CD4-positive, alpha-beta memory T cell (primary cell): ENCODE data around the gene NUCKS1. TPM values are rescaled to one million over a fixed set of nuclear protein-coding genes. Genes with fewer than 3 reads are reported as not detected.
A peak's percentile ranks its signal among the peaks of the same experiment; 100 is the strongest.

Experiments used
- CTCF ChIA-PET: fragments of 350-600 bp; sonication (Branson Sonifier 250); formaldehyde crosslinking; loops from one replicate; lab custom pipeline; 2021; ENCODE audit warnings: inconsistent platforms; ENCODE audit not compliant: partially characterized antibody; lab: Charles Lee
- POLR2A ChIA-PET: fragments of 350-600 bp; sonication (Branson Sonifier 250); formaldehyde crosslinking; loops from one replicate; lab custom pipeline; 2021; ENCODE audit not compliant: partially characterized antibody; lab: Charles Lee
- DNase-seq, 5 donors: peaks; one replicate each; pipeline versions ENCODE4 v3.0.0 to v3.0.0-alpha.2; 2020 to 2022; ENCODE audit warnings: mixed read lengths in 1 of 5
- H3K27ac ChIP-seq: one replicate; pipeline ENCODE4 v1.7.0; 2013; ENCODE audit warnings: low read depth, low read length
- H3K27me3 ChIP-seq: 2 replicates; pipeline ENCODE4 v1.7.0; 2013; ENCODE audit warnings: mild to moderate bottlenecking, low read length, moderate library complexity; ENCODE audit not compliant: insufficient read depth
- H3K36me3 ChIP-seq: 2 replicates; pipeline ENCODE4 v1.7.0; 2013; ENCODE audit warnings: mild to moderate bottlenecking, low read length, moderate library complexity; ENCODE audit not compliant: insufficient read depth
- H3K4me1 ChIP-seq: 2 replicates; pipeline ENCODE4 v1.7.0; 2013; ENCODE audit warnings: mild to moderate bottlenecking, low read length, moderate library complexity; ENCODE audit not compliant: insufficient read depth
- H3K4me3 ChIP-seq, 2 donors: one replicate each; pipeline ENCODE4 v1.7.0; 2013; ENCODE audit warnings: low read length in 2 of 2, mild to moderate bottlenecking in 1 of 2
- H3K9me3 ChIP-seq, 2 donors: one replicate each; pipeline ENCODE4 v1.7.0; 2013; ENCODE audit warnings: low read length in 2 of 2, control low read depth in 1 of 2; ENCODE audit not compliant: control insufficient read depth in 1 of 2
- H3K27ac Mint-ChIP-seq, 7 donors: one replicate each; pipeline ENCODE4 v1.8.0; 2020 to 2021; ENCODE audit warnings: mixed read lengths in 7 of 7, mild to moderate bottlenecking in 6 of 7, inconsistent platforms in 3 of 7, moderate library complexity in 3 of 7
- H3K27me3 Mint-ChIP-seq, 2 donors: one replicate each; pipeline ENCODE4 v1.8.0; 2020 to 2021; ENCODE audit warnings: mixed read lengths in 2 of 2
- H3K36me3 Mint-ChIP-seq, 2 donors: one replicate each; pipeline ENCODE4 v1.8.0; 2020 to 2021; ENCODE audit warnings: mixed read lengths in 2 of 2, inconsistent platforms in 1 of 2, mild to moderate bottlenecking in 1 of 2
- H3K4me1 Mint-ChIP-seq, 4 donors: one replicate each; pipeline ENCODE4 v1.8.0; 2020 to 2021; ENCODE audit warnings: mixed read lengths in 4 of 4, mild to moderate bottlenecking in 1 of 4
- H3K4me3 Mint-ChIP-seq, 8 donors: one replicate each; pipeline ENCODE4 v1.8.0; 2020 to 2021; ENCODE audit warnings: mixed read lengths in 8 of 8, mild to moderate bottlenecking in 7 of 8, moderate library complexity in 6 of 8, inconsistent platforms in 3 of 8
- H3K9me3 Mint-ChIP-seq, 8 donors: one replicate each; pipeline ENCODE4 v1.8.0; 2020 to 2021; ENCODE audit warnings: mixed read lengths in 8 of 8, mild to moderate bottlenecking in 5 of 8, inconsistent platforms in 3 of 8, moderate library complexity in 1 of 8
- intact Hi-C: fragments of 100-400 bp; cut with micrococcal nuclease; formaldehyde crosslinking; loops from one replicate; pipeline ENCODE4 v1.15.1; 2023
- polyA plus RNA-seq, 2 donors: library from polyadenylated mRNA; unstranded; fragments of 300-500 nt; fragmentation: Illumina TruSeq; gene quantifications; one replicate each; pipeline ENCODE4 v1.2.3, GENCODE V29; 2021
- total RNA-seq, 2 experiments: library from RNA; stranded (reverse); gene quantifications; one replicate each; pipeline ENCODE4 v1.2.3, GENCODE V29; 2021

NUCKS1 gene
- total and polyA plus RNA-seq, 4 experiments from 2014 or later, result 9.0 to 117 (median 62.2) TPM

GRCh38 chr1:205749234-205750137 lies 496 bp downstream of the NUCKS1 start:
- peaks cover 0 to 2% of the 10 kb centered on the region in 2 donors for H3K27me3 Mint-ChIP-seq
- H3K4me1 ChIP-seq, result peaks cover 34% of the 10 kb centered on the region
- no peaks in the 10 kb centered on the region for H3K9me3 ChIP-seq
- intact Hi-C loops, result loop anchor here (1.0 to 5.0 kb wide), 5 partner anchors 15 to 118 kb away; partner anchors contain the start of genes RAB29 and SLC41A1
- no peaks in the 10 kb centered on the region for H3K27me3 ChIP-seq
- peaks cover 25 to 64% (median 40%) of the 10 kb centered on the region in 4 donors for H3K4me1 Mint-ChIP-seq
- peaks cover 0 to 2% (median 0%) of the 10 kb centered on the region in 8 donors for H3K9me3 Mint-ChIP-seq
- DNase-seq, result peak; percentile 95 to 97 (median 96)
- POLR2A ChIA-PET, result interaction anchor here (0.5 to 3.8 kb wide), 27 partner anchors 10 to 817 kb away, joined by 3 to 129 read pairs (median 4); partner anchors contain the start of genes DSTYK, ELK4, IKBKE and PM20D1
- H3K36me3 Mint-ChIP-seq, result peaks cover 0 to 12% of the 10 kb centered on the region in 2 donors
- H3K27ac Mint-ChIP-seq, result peak overlapping the region; percentile 95 to 100 (median 98)
- peak overlapping the region; percentile 83 to 91 for H3K4me3 ChIP-seq
- peak overlapping the region; percentile 87 for H3K27ac ChIP-seq
- H3K4me3 Mint-ChIP-seq, result peak overlapping the region; percentile 95 to 99 (median 98)
- CTCF ChIA-PET, result interaction anchor here (0.8 to 2.0 kb wide), 3 partner anchors 10 to 26 kb away, joined by 4 to 11 read pairs (median 7); partner anchors contain the start of gene RAB29
- no peaks in the 10 kb centered on the region for H3K36me3 ChIP-seq

DNA sequence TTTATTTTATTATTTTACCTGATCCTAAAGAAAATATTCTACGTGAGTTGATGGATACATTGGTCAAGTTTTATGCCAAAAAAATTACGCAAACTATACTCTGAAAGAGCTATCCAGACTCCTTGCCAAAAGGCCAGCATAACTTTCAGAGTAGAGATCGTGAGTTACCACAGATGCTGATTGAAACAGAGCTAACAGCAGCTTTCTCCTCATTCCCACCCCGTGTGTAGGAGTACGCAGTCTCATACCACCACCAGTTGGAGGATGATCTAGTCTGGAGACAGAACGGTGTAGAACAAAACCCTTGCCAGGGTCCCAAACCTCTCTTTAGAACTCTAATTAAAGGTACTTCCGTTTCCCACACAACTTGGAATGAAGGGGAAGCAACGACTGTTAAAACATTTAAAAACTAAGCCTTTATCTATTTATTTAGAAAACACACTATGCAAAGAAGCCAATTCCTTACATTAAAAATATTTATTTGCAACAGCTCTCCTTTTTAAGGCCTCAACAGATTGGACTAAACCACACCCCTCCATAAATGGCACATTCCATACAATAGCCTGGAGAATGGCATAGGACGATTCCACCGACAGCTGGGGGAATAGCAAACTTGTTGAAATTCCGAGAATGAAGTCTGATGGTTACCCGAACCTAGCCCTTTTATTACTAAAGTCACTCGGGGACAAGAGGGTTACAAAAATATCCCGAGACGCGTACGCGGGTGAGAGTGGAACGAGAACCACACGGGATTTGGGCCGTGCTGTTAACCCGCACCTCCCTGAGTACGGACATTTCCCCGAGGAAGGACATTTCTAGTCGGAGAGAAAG lies 1.4 kb downstream of the NUCKS1 start:
- POLR2A ChIA-PET, result interaction anchor here (0.7 to 3.8 kb wide), 24 partner anchors 9 to 817 kb away, joined by 3 to 129 read pairs (median 5); partner anchors contain the start of genes DSTYK, ELK4, IKBKE and PM20D1
- peaks cover 0 to 16% of the 10 kb centered on the region in 2 donors for H3K36me3 Mint-ChIP-seq
- H3K27ac Mint-ChIP-seq, result peak overlapping the region; percentile 85 to 97 (median 95)
- CTCF ChIA-PET, result interaction anchor here (0.8 to 2.0 kb wide), 5 partner anchors 9 to 43 kb away, joined by 3 to 11 read pairs (median 4); partner anchors contain the start of gene RAB29
- Histone ChIP-seq H3K9me3 (no peaks in the 10 kb centered on the region), H3K36me3 (no peaks in the 10 kb centered on the region), H3K4me3 (peak overlapping the region; percentile 83 to 91), H3K27ac (peak overlapping the region; percentile 87), H3K4me1 (peaks cover 41% of the 10 kb centered on the region), H3K27me3 (no peaks in the 10 kb centered on the region)
- H3K4me1 Mint-ChIP-seq, result peaks cover 31 to 71% (median 45%) of the 10 kb centered on the region in 4 donors
- H3K27me3 Mint-ChIP-seq, result peaks cover 0 to 2% of the 10 kb centered on the region in 2 donors
- peaks cover 0 to 2% (median 0%) of the 10 kb centered on the region in 8 donors for H3K9me3 Mint-ChIP-seq
- intact Hi-C loops, result loop anchor here (1.0 to 5.0 kb wide), 4 partner anchors 14 to 117 kb away; partner anchors contain the start of gene SLC41A1
- H3K4me3 Mint-ChIP-seq, result peak overlapping the region; percentile 89 to 99 (median 97)
- peak in 4 of 5 donors; percentile 19 to 74 (median 21) for DNase-seq

GRCh38 chr1:205746757-205747412 lies 3.1 kb downstream of the NUCKS1 start:
- Histone ChIP-seq H3K4me1 (peaks cover 45% of the 10 kb centered on the region), H3K27me3 (no peaks in the 10 kb centered on the region), H3K27ac (no peak overlapping the region), H3K36me3 (no peaks in the 10 kb centered on the region), H3K4me3 (no peak overlapping the region), H3K9me3 (no peaks in the 10 kb centered on the region)
- peaks cover 0 to 16% of the 10 kb centered on the region in 2 donors for H3K36me3 Mint-ChIP-seq
- DNase-seq, result no peak
- peaks cover 38 to 81% (median 56%) of the 10 kb centered on the region in 4 donors for H3K4me1 Mint-ChIP-seq
- peak overlapping the region in 7 of 8 donors; percentile 4 to 98 (median 35) for H3K4me3 Mint-ChIP-seq
- H3K9me3 Mint-ChIP-seq, result peaks cover 0 to 2% (median 0%) of the 10 kb centered on the region in 8 donors
- ChIA-PET POLR2A (interaction anchor here (0.7 to 3.0 kb wide), 4 partner anchors 11 to 115 kb away, joined by 3 to 29 read pairs (median 4); partner anchors contain the start of gene RAB29), CTCF (interaction anchor here (0.9 to 3.0 kb wide), 4 partner anchors 32 to 88 kb away, joined by 3 to 13 read pairs (median 6); no protein-coding TSS in a partner anchor)
- H3K27me3 Mint-ChIP-seq, result peaks cover 0 to 2% of the 10 kb centered on the region in 2 donors
- H3K27ac Mint-ChIP-seq, result peak overlapping the region; percentile 9 to 93 (median 48)
- intact Hi-C loops, result loop anchor here (5.0 kb wide), 1 partner anchor 35 kb away; no protein-coding TSS in a partner anchor

- H3K36me3 ChIP-seq, result no peaks in the 10 kb centered on the region
- Mint-ChIP-seq H3K36me3 (peaks cover 4 to 12% of the 10 kb centered on the region in 2 donors), H3K4me3 (peak overlapping the region in 1 of 8 donors; percentile 2), H3K4me1 (peaks cover 36 to 75% (median 55%) of the 10 kb centered on the region in 4 donors), H3K27ac (peak overlapping the region in 2 of 7 donors; percentile 23 to 93), H3K27me3 (no peaks in the 10 kb centered on the region), H3K9me3 (no peaks in the 10 kb centered on the region)
- H3K9me3 ChIP-seq, result no peaks in the 10 kb centered on the region
- H3K27ac ChIP-seq, result no peak overlapping the region
- CTCF ChIA-PET, result interaction anchor here (0.7 to 3.0 kb wide), 4 partner anchors 12 to 85 kb away, joined by 4 to 13 read pairs (median 6); no protein-coding TSS in a partner anchor
- peaks cover 38% of the 10 kb centered on the region for H3K4me1 ChIP-seq
- intact Hi-C loops, result no loop called here
- no peak for DNase-seq
- no peak overlapping the region for H3K4me3 ChIP-seq
- no peaks in the 10 kb centered on the region for H3K27me3 ChIP-seq
- POLR2A ChIA-PET, result interaction anchor here (3.0 kb wide), 1 partner anchor 29 kb away, joined by 29 read pairs; the partner anchor contains the start of gene RAB29
Observed at GRCh38 chr1:205744403-205744802, 5.6 kb downstream of the NUCKS1 start.

DNA sequence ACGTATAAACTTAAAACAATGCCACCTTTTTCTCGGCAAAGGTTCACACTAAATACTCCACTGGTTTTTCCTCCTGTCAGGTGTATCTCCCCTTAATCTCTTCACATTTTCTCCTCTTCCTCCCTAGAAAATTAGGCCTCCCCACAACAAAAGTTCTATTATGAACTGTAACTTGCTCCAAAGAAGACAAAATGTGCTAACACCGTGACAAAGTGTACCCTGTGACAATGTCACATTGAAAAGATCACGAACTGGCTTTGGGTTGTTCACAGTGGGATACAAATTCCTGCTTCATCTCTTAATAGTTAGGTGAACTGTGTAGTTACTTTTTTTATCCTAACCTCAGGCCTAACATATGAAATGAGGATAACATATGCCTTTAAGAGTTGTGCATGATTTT lies 6.0 kb downstream of the NUCKS1 start:
- Mint-ChIP-seq H3K9me3 (no peaks in the 10 kb centered on the region), H3K27ac (peak overlapping the region in 5 of 7 donors; percentile 3 to 23 (median 7)), H3K27me3 (no peaks in the 10 kb centered on the region), H3K4me3 (peak overlapping the region in 1 of 8 donors; percentile 2), H3K4me1 (peaks cover 38 to 78% (median 57%) of the 10 kb centered on the region in 4 donors), H3K36me3 (peaks cover 4 to 12% of the 10 kb centered on the region in 2 donors)
- intact Hi-C loops, result no loop called here
- Histone ChIP-seq H3K4me1 (peaks cover 38% of the 10 kb centered on the region), H3K36me3 (no peaks in the 10 kb centered on the region), H3K9me3 (no peaks in the 10 kb centered on the region), H3K27me3 (no peaks in the 10 kb centered on the region), H3K27ac (no peak overlapping the region), H3K4me3 (no peak overlapping the region)
- ChIA-PET POLR2A (no interaction called here), CTCF (interaction anchor here (2.0 to 3.0 kb wide), 2 partner anchors 32 to 85 kb away, joined by 8 to 13 read pairs; no protein-coding TSS in a partner anchor)
- no peak for DNase-seq

DNA sequence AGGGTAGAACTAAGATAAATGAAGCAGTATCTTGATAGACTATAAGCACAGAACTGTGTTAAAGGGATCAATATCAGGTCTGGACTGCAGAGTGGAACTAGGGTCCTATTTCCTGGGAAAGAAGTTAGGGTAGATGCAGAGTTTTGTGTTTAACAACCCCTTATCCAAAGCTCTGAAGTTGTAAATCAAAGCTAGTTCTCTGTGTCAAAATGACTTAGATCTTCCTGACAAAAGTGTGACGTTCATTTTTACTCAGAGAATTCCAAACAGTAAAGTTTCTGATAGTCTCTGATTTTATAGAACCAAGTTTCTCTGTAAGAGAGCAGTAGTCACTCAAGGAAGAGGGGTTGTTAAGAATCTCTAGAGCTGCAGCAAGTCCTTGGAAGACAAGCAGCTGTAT lies 8.3 kb downstream of the NUCKS1 start:
- H3K27ac ChIP-seq, result no peak overlapping the region
- H3K4me1 ChIP-seq, result peaks cover 16% of the 10 kb centered on the region
- no peak for DNase-seq
- H3K4me3 ChIP-seq, result no peak overlapping the region
- Mint-ChIP-seq H3K36me3 (peaks cover 4 to 11% of the 10 kb centered on the region in 2 donors), H3K27me3 (no peaks in the 10 kb centered on the region), H3K4me1 (peaks cover 31 to 65% (median 46%) of the 10 kb centered on the region in 4 donors), H3K4me3 (no peak overlapping the region), H3K27ac (peak overlapping the region in 2 of 7 donors; percentile 28 to 58), H3K9me3 (no peaks in the 10 kb centered on the region)
- POLR2A ChIA-PET, result interaction anchor here (0.8 to 2.5 kb wide), 2 partner anchors 30 to 33 kb away, joined by 3 to 7 read pairs; no protein-coding TSS in a partner anchor
- H3K27me3 ChIP-seq, result no peaks in the 10 kb centered on the region
- H3K36me3 ChIP-seq, result no peaks in the 10 kb centered on the region
- CTCF ChIA-PET, result interaction anchor here (1.1 to 1.3 kb wide), 2 partner anchors 9 to 31 kb away, joined by 3 to 5 read pairs; no protein-coding TSS in a partner anchor
- intact Hi-C loops, result no loop called here
- H3K9me3 ChIP-seq, result no peaks in the 10 kb centered on the region
